Panc1 (cell line): Measurements from ENCODE around the gene GAPT. TPM values are rescaled to one million over a fixed set of nuclear protein-coding genes. Genes with fewer than 3 reads are reported as not detected.

Source experiments
- ATAC-seq: fragments of 200-7000 bp; cut with Tn5 transposase; 2 replicates; pipeline ENCODE4 v1.9.1; 2020; ENCODE audit warnings: mild to moderate bottlenecking, moderate library complexity
- BruUV-seq: library from RNA; stranded (reverse); fragments of 400-500 nt; replicated peaks from 2 replicates; lab custom pipeline; 2021; lab: Mats Ljungman, UMichigan
- CTCF ChIA-PET: fragments of 300-600 bp; sonication (Branson Sonifier 250); formaldehyde crosslinking; loops from one replicate; lab custom pipeline; 2022; ENCODE audit warnings: antibody characterized with exemption; lab: Charles Lee
- POLR2A ChIA-PET: fragments of 300-600 bp; sonication (Branson Sonifier 250); formaldehyde crosslinking; loops from one replicate; lab custom pipeline; 2022; ENCODE audit warnings: antibody characterized with exemption; lab: Charles Lee
- DNase-seq: peaks from one replicate; pipeline ENCODE4 v3.0.0-alpha.2; 2010; ENCODE audit warnings: low read depth, low spot score
- H3K27ac ChIP-seq: 2 replicates; pipeline ENCODE4 v1.5.1; 2011; ENCODE audit warnings: mild to moderate bottlenecking, low read length, inconsistent platforms
- H3K27me3 ChIP-seq: fragments of 200-500 bp; sonication (Bioruptor generic); 2 replicates; pipeline ENCODE4 v1.6.0; 2014; ENCODE audit warnings: low read length, inconsistent platforms; ENCODE audit not compliant: control insufficient read depth, insufficient read depth
- H3K36me3 ChIP-seq: fragments of 200-500 bp; sonication (Bioruptor generic); 2 replicates; pipeline ENCODE4 v1.5.1; 2014; ENCODE audit warnings: inconsistent platforms, mild to moderate bottlenecking, low read length, moderate library complexity; ENCODE audit not compliant: control insufficient read depth, insufficient read depth
- H3K4me1 ChIP-seq: 2 replicates; pipeline ENCODE4 v1.5.1; 2011; ENCODE audit warnings: inconsistent platforms, mild to moderate bottlenecking, low read length, moderate library complexity; ENCODE audit not compliant: control insufficient read depth, insufficient read depth
- H3K4me3 ChIP-seq, 2 experiments: 2 replicates each; pipeline ENCODE4 v1.5.1; 2011 to 2012; ENCODE audit warnings: low read depth in 2 of 2, low read length in 2 of 2, mild to moderate bottlenecking in 2 of 2, inconsistent platforms in 1 of 2, moderate library complexity in 1 of 2
- H3K9me3 ChIP-seq: fragments of 200-500 bp; sonication (Bioruptor generic); 2 replicates; pipeline ENCODE4 v1.5.1; 2014; ENCODE audit warnings: low read depth, mild to moderate bottlenecking, inconsistent platforms, low read length, moderate library complexity; ENCODE audit not compliant: control insufficient read depth, insufficient read depth
- POLR2AphosphoS5 ChIP-seq: IDR thresholded peaks from 2 replicates; pipeline ENCODE4 v1.6.1; 2012; ENCODE audit warnings: mild to moderate bottlenecking, low read depth, low read length, moderate library complexity
- SIN3A ChIP-seq: IDR thresholded peaks from 2 replicates; pipeline ENCODE4 v1.6.1; 2012; ENCODE audit warnings: low read depth, mild to moderate bottlenecking, low read length, moderate library complexity, borderline replicate concordance; ENCODE audit not compliant: insufficient read depth
- TCF7L2 ChIP-seq: IDR thresholded peaks from 2 replicates; pipeline ENCODE4 v1.6.1; 2011; ENCODE audit warnings: mild to moderate bottlenecking, low read depth, low read length, inconsistent platforms
- in situ Hi-C: cut with HindIII; loops from 2 replicates; pipeline ENCODE4 v1.10.0; 2016; ENCODE audit warnings: low sequenced_read_pairs, low pct_unique_long_range_greater_than_20kb
- intact Hi-C: fragments of 100-400 bp; cut with micrococcal nuclease; formaldehyde crosslinking; loops from one replicate; pipeline ENCODE4 v1.10.0; 2022; ENCODE audit not compliant: unreplicated experiment
- total RNA-seq: library from RNA; stranded (reverse); gene quantifications from one replicate; pipeline ENCODE4 v1.2.1, GENCODE V29; 2021; ENCODE audit not compliant: unreplicated experiment
- TF ChIP-seq, protein P1 (sequence below): fragments of 450-650 bp; IDR thresholded peaks from 2 replicates; pipeline ENCODE4 v1.5.1; 2017; ENCODE audit warnings: mild to moderate bottlenecking
- TF ChIP-seq, protein P2 (sequence below), 2 experiments: IDR thresholded peaks; 2 replicates each; pipeline ENCODE4 v1.6.1; 2011 to 2012; ENCODE audit warnings: low read depth in 2 of 2, control low read depth in 1 of 2, low read length in 1 of 2, mild to moderate bottlenecking in 1 of 2, moderate library complexity in 1 of 2; ENCODE audit not compliant: insufficient read depth in 1 of 2

GAPT gene
- total RNA-seq, 1 experiment from 2014 or later = not detected

DNA sequence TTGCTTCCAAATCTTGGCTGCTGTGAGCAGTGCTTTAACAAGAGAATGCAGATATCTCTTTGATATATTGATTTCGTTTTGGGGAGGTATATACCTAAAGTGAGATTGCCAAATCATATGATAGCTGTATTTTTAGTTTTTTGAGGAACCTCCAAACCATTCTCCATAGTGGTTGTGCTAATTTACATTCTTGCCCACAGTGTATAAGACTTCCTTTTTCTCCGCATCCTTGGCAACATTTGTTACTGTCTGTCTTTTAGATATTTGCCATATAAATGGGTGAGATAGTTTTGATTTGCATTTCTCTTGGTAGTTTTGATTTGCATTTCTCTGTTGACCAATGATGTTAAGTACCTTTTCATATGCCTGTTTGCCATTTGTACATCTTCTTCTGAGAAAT, 21.3 kb upstream of the GAPT start:
- H3K36me3 ChIP-seq = no peaks in the 10 kb centered on the region
- in situ Hi-C loops = loop anchor here (25.0 kb wide), 1 partner anchor 983 kb away; the partner anchor contains the start of gene ACTBL2
- CTCF ChIA-PET = no interaction called here

DNA sequence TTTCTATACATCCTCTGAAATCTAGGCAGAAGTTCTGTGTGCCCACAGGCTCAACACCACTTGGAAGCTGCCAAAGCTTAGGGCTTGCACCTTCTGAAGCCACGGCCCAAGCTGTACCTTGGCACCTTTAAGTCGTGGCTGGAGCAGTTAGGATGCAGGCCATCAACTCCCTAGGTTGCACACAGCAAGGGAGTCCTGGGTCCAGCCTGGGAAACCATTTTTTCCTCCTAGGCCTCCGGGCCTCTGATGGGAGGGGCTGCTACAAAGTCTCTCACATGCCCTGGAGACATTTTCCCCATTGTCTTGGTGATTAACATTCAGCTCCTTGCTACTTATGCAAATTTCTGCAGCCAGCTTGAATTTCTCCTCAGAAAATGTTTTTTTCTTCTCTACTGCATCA, 15.8 kb upstream of the GAPT start:
- ChIA-PET POLR2A (no interaction called here), CTCF (no interaction called here)
- TF ChIP-seq, protein P1, sequence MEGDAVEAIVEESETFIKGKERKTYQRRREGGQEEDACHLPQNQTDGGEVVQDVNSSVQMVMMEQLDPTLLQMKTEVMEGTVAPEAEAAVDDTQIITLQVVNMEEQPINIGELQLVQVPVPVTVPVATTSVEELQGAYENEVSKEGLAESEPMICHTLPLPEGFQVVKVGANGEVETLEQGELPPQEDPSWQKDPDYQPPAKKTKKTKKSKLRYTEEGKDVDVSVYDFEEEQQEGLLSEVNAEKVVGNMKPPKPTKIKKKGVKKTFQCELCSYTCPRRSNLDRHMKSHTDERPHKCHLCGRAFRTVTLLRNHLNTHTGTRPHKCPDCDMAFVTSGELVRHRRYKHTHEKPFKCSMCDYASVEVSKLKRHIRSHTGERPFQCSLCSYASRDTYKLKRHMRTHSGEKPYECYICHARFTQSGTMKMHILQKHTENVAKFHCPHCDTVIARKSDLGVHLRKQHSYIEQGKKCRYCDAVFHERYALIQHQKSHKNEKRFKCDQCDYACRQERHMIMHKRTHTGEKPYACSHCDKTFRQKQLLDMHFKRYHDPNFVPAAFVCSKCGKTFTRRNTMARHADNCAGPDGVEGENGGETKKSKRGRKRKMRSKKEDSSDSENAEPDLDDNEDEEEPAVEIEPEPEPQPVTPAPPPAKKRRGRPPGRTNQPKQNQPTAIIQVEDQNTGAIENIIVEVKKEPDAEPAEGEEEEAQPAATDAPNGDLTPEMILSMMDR = no peak
- TF ChIP-seq SIN3A (no peak), TCF7L2 (no peak), POLR2AphosphoS5 (no peak)
- TF ChIP-seq, protein P2, sequence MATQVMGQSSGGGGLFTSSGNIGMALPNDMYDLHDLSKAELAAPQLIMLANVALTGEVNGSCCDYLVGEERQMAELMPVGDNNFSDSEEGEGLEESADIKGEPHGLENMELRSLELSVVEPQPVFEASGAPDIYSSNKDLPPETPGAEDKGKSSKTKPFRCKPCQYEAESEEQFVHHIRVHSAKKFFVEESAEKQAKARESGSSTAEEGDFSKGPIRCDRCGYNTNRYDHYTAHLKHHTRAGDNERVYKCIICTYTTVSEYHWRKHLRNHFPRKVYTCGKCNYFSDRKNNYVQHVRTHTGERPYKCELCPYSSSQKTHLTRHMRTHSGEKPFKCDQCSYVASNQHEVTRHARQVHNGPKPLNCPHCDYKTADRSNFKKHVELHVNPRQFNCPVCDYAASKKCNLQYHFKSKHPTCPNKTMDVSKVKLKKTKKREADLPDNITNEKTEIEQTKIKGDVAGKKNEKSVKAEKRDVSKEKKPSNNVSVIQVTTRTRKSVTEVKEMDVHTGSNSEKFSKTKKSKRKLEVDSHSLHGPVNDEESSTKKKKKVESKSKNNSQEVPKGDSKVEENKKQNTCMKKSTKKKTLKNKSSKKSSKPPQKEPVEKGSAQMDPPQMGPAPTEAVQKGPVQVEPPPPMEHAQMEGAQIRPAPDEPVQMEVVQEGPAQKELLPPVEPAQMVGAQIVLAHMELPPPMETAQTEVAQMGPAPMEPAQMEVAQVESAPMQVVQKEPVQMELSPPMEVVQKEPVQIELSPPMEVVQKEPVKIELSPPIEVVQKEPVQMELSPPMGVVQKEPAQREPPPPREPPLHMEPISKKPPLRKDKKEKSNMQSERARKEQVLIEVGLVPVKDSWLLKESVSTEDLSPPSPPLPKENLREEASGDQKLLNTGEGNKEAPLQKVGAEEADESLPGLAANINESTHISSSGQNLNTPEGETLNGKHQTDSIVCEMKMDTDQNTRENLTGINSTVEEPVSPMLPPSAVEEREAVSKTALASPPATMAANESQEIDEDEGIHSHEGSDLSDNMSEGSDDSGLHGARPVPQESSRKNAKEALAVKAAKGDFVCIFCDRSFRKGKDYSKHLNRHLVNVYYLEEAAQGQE (IDR thresholded peaks at IDR 0.05; ENCODE audit: insufficient read depth in 1 of 2, low read depth in 2 of 2, low read length in 1 of 2) = no peak

More for the DNA sequence above, 21.3 kb upstream of the GAPT start:
- Histone ChIP-seq H3K27me3 (no peaks in the 10 kb centered on the region), H3K27ac (no peak overlapping the region), H3K4me3 (no peak overlapping the region), H3K9me3 (no peaks in the 10 kb centered on the region), H3K4me1 (no peaks in the 10 kb centered on the region)
- intact Hi-C loops = no loop called here
- ATAC-seq = no peak
- POLR2A ChIA-PET = no interaction called here
- no peak for TF ChIP-seq SIN3A
- TF ChIP-seq, protein P1 = no peak
- TF ChIP-seq, protein P2 (IDR thresholded peaks at IDR 0.05; ENCODE audit: insufficient read depth in 1 of 2, low read depth in 2 of 2, low read length in 1 of 2) = no peak
- no peak for TF ChIP-seq TCF7L2
- no peak for TF ChIP-seq POLR2AphosphoS5
- DNase-seq = no peak
- no TSS peak for BruUV-seq

More for the DNA sequence above, 15.8 kb upstream of the GAPT start:
- intact Hi-C loops (no loop called here), in situ Hi-C loops (no loop called here)
- Histone ChIP-seq H3K4me1 (no peaks in the 10 kb centered on the region), H3K9me3 (0 out of 2 replicates have a peak, but pooled peaks cover 2% of the 10 kb centered on the region), H3K27ac (no peak overlapping the region), H3K36me3 (no peaks in the 10 kb centered on the region), H3K27me3 (no peaks in the 10 kb centered on the region), H3K4me3 (no peak overlapping the region)
- DNase-seq = no peak
- no TSS peak for BruUV-seq
- no peak for ATAC-seq
